SU-DHL-6 (cell line): ENCODE measurements around the gene CFAP410.

Source experiments
- CTCF ChIP-seq: fragments of 200-600 bp; sonication (generic); IDR thresholded peaks from one replicate; pipeline ENCODE4 v1.5.1; 2017; ENCODE audit warnings: antibody characterized with exemption, mild to moderate bottlenecking, low read length, moderate library complexity; ENCODE audit not compliant: insufficient read depth, poor library complexity, severe bottlenecking
- EZH2phosphoT487 ChIP-seq: fragments of 200-600 bp; sonication (generic), shearing (Covaris generic); conservative IDR thresholded peaks from 2 replicates; pipeline ENCODE4 v1.6.1; 2018; ENCODE audit warnings: mild to moderate bottlenecking, antibody characterized with exemption, low read length, moderate library complexity, mixed read lengths

GRCh38 chr21:44377922-44378645, 38.9 kb upstream of the CFAP410 start:
- no peak for TF ChIP-seq CTCF
- no peak for TF ChIP-seq EZH2phosphoT487
